Measurements from ENCODE around the gene OR10H2.
"Not testable (repeated sequence)": the region's sequence is repeated elsewhere in the genome, so short reads cannot be mapped to it uniquely, and the experiment has no call there.

Gene OR10H2

DNA sequence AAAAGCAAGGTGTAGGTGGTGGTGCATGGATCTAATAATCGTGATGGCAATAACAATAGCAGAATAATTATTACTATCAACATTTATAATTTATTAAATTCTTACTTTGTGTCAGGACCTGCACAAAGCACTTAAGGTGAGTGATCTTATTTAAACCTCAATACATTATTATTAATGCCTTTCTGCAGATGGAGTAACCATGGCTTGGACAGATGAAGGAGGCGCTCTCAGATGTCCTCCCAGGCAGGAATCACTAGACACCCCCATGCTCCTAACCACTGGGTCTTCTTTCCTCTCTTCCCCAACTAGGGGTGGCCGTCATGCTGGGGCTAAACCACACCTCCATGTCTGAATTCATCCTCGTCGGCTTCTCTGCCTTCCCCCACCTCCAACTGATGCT lies at the start of gene OR10H2:
OR10H2 (plus strand) TSS at position 301 of the 400 bp plus-strand sequence; CDS start at position 321, 20 bp downstream.
- no peak for DNase-seq (ENCODE audit: low spot score)

- DNase-seq (ENCODE audit: low spot score): no peak
These were observed 48.7 kb upstream of the OR10H2 start for GRCh38 chr19:15679089-15679488.

- DNase-seq (ENCODE audit: low spot score): not testable (repeated sequence)
These were observed 48.0 kb upstream of the OR10H2 start for GRCh38 chr19:15679865-15680264.

- DNase-seq (ENCODE audit: low spot score): no peak
These were observed 47.1 kb upstream of the OR10H2 start for GRCh38 chr19:15680478-15681322.

DNA sequence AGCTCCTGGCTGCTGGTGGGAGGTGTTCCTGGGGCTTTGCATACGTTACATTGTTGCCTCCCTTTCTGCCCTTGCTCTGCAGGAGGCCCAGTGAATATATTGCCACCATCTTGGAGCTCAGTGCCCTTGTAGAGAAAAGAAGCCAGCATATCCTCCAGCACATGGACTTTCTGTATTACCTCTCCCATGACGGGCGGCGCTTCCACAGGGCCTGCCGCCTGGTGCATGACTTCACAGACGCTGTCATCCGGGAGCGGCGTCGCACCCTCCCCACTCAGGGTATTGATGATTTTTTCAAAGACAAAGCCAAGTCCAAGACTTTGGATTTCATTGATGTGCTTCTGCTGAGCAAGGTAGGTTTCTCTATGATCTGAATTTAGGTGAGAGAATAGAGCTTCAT lies 44.4 kb upstream of the OR10H2 start:
- DNase-seq (ENCODE audit: low spot score): no peak

- no peak for DNase-seq (ENCODE audit: low spot score)
These were observed 43.0 kb upstream of the OR10H2 start for GRCh38 chr19:15684828-15685227.

GRCh38 chr19:15696654-15697194 lies 31.1 kb upstream of the OR10H2 start:
- DNase-seq (ENCODE audit: low spot score): no peak

DNA sequence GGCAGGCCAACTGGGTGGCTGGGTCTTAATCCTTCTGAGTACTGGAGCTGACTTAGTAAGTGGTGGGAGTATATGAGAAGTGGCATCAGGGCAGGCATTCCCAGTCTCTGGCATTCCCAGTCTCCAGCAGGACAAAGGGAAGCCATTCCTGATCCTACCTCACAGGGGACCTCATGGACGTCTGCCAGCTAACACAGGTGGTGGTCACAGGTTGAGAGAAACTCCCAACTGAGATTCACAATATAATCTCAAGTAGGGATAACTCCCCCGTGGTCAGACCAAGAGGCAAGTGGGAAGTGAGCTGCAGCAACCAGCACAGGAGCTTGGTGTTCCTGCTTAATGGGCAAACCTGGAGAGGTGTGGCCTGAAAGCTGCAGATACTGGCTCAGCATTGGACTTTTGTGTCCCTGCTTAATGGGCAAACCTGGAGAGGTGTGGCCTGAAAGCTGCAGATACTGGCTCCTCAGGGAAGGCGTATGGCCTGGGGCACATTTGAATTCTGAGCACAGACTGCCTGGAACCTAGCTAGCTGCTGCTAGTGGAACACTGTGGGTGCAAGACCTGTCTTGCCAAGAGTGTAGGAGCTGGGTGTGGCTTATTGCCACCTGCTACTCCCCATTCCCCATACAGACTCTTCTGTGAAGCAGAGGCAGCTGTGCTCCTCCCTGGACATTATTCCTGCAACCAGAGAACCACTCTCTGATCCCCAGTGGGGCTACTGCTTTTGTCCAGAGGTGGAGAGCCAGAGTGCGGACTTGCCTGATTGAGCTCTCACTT lies 25.9 kb upstream of the OR10H2 start:
- DNase-seq (ENCODE audit: low spot score): no peak

DNA sequence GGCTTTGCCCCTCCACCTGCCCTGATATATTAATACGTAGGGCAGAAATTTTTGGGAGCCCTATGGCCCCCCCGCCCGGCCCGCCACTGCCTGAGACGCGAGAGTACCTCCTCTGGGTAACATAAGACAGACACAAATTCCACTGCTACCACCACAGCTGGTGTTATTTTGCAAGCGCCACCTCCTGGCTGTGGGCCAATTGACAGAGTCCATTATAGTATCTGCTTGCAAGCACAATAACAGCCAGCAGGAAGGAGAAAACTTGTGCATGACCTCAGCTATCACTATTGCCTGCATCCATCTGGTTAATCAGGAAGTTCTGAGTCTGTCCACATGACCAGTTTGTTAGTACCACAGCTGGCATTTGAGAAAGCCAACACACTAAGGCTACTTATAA lies 25.3 kb upstream of the OR10H2 start:
- DNase-seq (ENCODE audit: low spot score): peak; percentile 14

DNA sequence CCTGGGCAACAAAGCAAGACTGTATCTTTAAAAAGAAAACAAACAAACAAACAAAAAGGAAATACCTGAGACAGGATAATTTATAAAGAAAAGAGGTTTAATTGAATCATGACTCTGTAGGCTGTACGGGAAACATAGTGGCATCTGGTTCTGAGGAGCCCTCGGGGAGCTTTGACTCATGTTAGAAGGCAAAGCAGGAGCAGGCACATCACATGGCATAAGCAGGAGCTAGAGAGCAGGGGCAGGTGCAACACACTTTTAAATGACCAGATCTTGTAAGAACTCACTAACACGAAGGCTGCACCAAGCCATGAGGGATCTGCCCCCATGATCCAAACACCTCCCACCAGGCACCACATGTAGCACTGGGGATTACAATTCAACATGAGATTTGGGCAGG lies 13.2 kb upstream of the OR10H2 start:
- DNase-seq (ENCODE audit: low spot score): no peak

- DNase-seq (ENCODE audit: low spot score): no peak
These were observed 12.2 kb upstream of the OR10H2 start for GRCh38 chr19:15715642-15716041.

- DNase-seq (ENCODE audit: low spot score): no peak
These were observed 10.0 kb upstream of the OR10H2 start for GRCh38 chr19:15717809-15718208.

GRCh38 chr19:15721268-15721667 lies 6.6 kb upstream of the OR10H2 start:
- no peak for DNase-seq (ENCODE audit: low spot score)

DNA sequence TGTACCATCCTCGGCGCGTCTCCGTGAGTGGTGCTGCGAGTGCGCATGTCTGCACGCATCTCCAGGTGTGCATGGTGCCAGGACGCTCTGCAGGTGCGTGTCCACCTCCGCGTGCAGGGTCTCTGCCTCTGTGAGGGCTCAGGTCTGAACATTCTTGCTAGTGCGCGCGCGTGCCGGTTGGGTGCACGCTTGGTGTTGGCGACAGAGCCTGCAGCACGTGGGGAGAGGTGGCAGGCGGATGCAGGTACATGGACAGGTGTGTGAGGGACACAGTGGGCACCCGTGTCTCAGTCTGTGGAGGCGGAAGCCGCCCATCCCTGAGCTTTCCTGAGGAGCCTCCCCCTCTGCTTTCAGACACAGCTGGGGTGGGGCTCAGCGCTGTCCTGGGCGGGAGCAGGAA lies 4.9 kb upstream of the OR10H2 start:
- no peak for DNase-seq (ENCODE audit: low spot score)

GRCh38 chr19:15730538-15730937 lies 2.7 kb downstream of the OR10H2 start:
- no peak for DNase-seq (ENCODE audit: low spot score)

GRCh38 chr19:15732388-15732787 lies 4.6 kb downstream of the OR10H2 start:
- no peak for DNase-seq (ENCODE audit: low spot score)

GRCh38 chr19:15733895-15734294 lies 6.1 kb downstream of the OR10H2 start:
- no peak for DNase-seq (ENCODE audit: low spot score)

DNA sequence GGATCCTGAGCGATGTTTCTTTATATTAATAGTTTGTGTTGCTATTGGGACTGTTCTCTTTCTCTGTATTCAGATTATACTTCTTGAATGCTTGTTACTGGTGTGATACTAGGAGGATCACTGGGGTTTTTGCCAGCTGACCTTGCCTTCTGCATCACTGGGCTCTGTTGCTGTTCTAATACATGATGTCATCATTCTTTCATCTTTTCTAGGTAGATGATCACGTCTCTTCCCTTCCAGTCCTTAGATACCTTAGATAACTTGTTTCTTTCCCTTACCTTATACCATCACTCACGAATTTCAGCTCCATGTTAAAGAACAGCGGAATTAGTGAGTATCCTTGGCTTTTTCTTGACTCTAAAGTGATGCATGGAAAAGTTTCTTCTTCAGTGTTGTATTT lies 9.9 kb downstream of the OR10H2 start, which contains the start of gene OR10H3:
OR10H3 (plus strand) TSS at position 264 of the 400 bp plus-strand sequence. CDS start 3,408 bp downstream, outside the sequence.
- DNase-seq (ENCODE audit: low spot score): no peak

DNA sequence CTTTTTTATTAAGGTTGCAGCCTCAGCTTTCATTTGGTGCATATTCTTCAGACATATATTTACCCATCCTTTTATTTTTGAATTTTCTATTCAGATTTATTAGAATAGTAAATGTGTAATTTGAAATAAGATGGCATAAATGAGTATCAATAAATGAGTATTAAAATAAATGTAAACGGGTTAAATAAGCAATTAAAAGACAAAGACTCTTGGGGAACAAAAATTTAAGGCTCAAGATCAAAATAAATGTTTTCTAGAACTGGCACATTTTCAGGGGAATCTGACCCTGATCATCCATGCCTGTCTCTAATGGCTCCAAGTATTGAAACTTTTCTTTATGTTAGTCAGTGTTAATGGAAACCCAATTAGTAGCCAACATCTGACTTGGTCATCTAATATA lies 13.0 kb downstream of the OR10H2 start:
- no peak for DNase-seq (ENCODE audit: low spot score)

- no peak for DNase-seq (ENCODE audit: low spot score)
These were observed 20.4 kb downstream of the OR10H2 start for GRCh38 chr19:15748239-15748638.

DNA sequence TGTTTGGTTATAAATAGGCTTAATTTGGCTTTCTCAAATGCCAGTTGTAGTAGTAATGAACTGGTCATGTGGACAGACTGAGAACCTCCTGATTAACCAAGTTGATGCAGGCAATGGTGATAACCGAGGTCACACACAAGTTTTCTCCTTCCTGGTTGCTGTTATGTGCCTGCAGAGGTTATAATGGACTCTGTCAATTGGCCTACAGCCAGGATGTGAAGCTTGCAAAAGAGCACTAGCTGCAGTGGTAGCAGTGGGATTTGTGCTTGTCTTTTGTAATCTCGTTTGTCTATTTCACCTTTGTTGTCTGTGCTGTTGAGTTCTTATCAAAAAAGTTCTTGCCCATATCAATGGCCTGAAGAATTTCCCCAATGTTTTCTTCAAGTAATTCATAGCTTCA lies 30.6 kb downstream of the OR10H2 start:
- DNase-seq (ENCODE audit: low spot score): no peak

GRCh38 chr19:15759962-15760565 lies 32.2 kb downstream of the OR10H2 start:
- no peak for DNase-seq (ENCODE audit: low spot score)

All from kidney capillary endothelial cell (primary cell).